C4-2B (cell line): ENCODE measurements around the gene D2HGDH.
A peak's percentile ranks its signal among the peaks of the same experiment; 100 is the strongest.

Experiments
- H3K27ac ChIP-seq: fragments of 450-650 bp; 2 replicates; pipeline ENCODE4 v1.5.1; 2017
- CTCF ChIP-seq: fragments of 450-650 bp; conservative IDR thresholded peaks from 2 replicates; pipeline ENCODE4 v1.5.1; 2017; ENCODE audit warnings: mild to moderate bottlenecking
- ZFX ChIP-seq: fragments of 450-650 bp; IDR thresholded peaks from 2 replicates; pipeline ENCODE4 v1.6.1; 2017

Gene D2HGDH

GRCh38 chr2:241771286-241772062 is 37.0 kb downstream of the D2HGDH start:
- H3K27ac ChIP-seq = no peak overlapping the region
- no peak for TF ChIP-seq ZFX
- no peak for TF ChIP-seq CTCF

GRCh38 chr2:241772063-241772499 is 37.7 kb downstream of the D2HGDH start:
- H3K27ac ChIP-seq = no peak overlapping the region
- TF ChIP-seq CTCF (no peak), ZFX (no peak)

GRCh38 chr2:241773511-241774418 is 39.3 kb downstream of the D2HGDH start:
- no peak for TF ChIP-seq ZFX
- TF ChIP-seq CTCF = no peak
- H3K27ac ChIP-seq = peak overlapping the region; percentile 63

GRCh38 chr2:241774419-241775222 is 40.2 kb downstream of the D2HGDH start:
- TF ChIP-seq CTCF (no peak), ZFX (no peak)
- peak overlapping the region; percentile 63 for H3K27ac ChIP-seq

GRCh38 chr2:241775223-241776177 is 41.1 kb downstream of the D2HGDH start:
- H3K27ac ChIP-seq = peak overlapping the region; percentile 63; the same call in 1 of the 2 replicates
- TF ChIP-seq CTCF (no peak), ZFX (no peak)

- no peak within 1 kb of the TSS; the same call in 1 of the 2 replicates for H3K27ac ChIP-seq
- TF ChIP-seq ZFX (no peak), CTCF (no peak)
These were observed 42.1 kb downstream of the D2HGDH start, which contains the start of gene GAL3ST2 for GRCh38 chr2:241776336-241777169. TSS of gene GAL3ST2 (plus strand) at chr2:241776822. CDS start at chr2:241776956, 134 bp downstream.
